ENCODE results near the gene EIF2AK2. TPM values are rescaled to one million over a fixed set of nuclear protein-coding genes. Genes with fewer than 3 reads are reported as not detected.
"Not testable (repeated sequence)": the region's sequence is repeated elsewhere in the genome, so short reads cannot be mapped to it uniquely, and the experiment has no call there.

Gene EIF2AK2
- 10 to 100 TPM; 21.7 to 37.5 (median 31.3) TPM for total RNA-seq
- total RNA-seq (2013): 26.5 TPM
- 45.2 to 723 (median 80.7) reads per million in 29 experiments for total RNA-seq

DNA sequence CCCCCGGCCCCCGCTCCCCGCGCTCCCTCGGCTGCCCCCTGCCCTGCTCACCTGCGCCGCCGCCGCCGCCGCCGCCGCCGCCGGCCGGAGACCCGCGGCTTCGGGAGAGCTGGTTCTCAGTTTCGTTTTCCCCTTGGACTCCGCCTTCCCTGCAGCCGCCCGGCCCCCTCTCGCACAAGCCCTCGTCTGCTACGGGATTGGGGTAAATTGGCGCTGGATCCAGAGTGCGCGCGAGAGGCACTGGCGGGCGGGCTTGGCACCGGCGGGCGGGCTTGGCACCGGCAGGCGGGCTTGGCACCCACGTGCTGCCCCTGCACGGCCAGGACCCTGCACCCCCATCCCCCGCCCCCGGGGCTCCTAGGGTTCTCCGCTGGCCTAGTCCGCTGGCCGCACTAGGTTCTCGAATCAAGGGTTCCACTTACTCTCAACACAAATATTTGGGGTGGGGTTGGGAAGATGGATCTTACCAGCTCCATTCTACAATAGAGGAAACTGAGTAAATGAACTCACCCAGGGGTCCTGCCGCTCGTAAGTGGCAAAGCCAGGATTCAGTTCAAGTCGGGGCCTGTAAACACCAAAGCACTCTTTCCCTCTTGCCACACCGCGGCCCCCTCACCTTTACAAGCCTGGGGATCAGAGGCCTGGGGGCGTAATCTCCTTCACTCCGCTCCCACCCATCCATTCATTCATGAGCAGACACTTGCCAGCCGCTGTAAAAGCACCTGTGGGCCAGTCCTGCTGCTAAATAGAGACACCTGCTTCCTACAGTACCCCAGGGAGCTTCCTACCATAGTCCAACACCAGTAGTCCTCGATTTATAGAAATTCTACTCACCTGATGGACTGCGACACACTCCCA lies at the start of gene EIF2AK2:
TSS of gene EIF2AK2 (minus strand) at position 124 of the 858 bp plus-strand sequence. CDS start 9,174 bp downstream, outside the sequence.
- Histone ChIP-seq H3K4me3 (ENCODE audit: control insufficient read depth in 1 of 2, extremely low read depth in 1 of 2, low read length in 1 of 2) (peak within 1 kb of the TSS; percentile 78 to 94), H3K27ac (ENCODE audit: low read length) (peak within 1 kb of the TSS; percentile 69), H3K4me1 (ENCODE audit: control insufficient read depth in 1 of 2, extremely low read depth in 1 of 2, insufficient read depth in 2 of 2, low read length in 2 of 2) (peaks cover 8 to 30% of the 10 kb centered on the region in 2 experiments), H3K36me3 (ENCODE audit: control insufficient read depth in 2 of 2, extremely low read depth in 1 of 2, insufficient read depth in 1 of 2, low read length in 1 of 2) (peaks cover 0 to 2% of the 10 kb centered on the region in 2 donors), H3K27me3 (replicated peaks in 1 of 2; ENCODE audit: control insufficient read depth in 2 of 2, extremely low read depth in 1 of 2, insufficient read depth in 2 of 2, low read length in 1 of 2) (no peaks in the 10 kb centered on the region), H3K9me3 (no peaks in the 10 kb centered on the region)
- Mint-ChIP-seq H3K36me3 (peaks cover 20% of the 10 kb centered on the region), H3K4me3 (peak within 1 kb of the TSS; percentile 88 to 95 (median 93)), H3K9me3 (peaks cover 0 to 3% (median 2%) of the 10 kb centered on the region in 3 donors), H3K27me3 (no peaks in the 10 kb centered on the region), H3K27ac (peak within 1 kb of the TSS; percentile 91 to 93), H3K4me1 (peaks cover 48 to 67% (median 52%) of the 10 kb centered on the region in 3 donors)
- CTCF ChIA-PET: interaction anchor here (0.6 to 1.5 kb wide), 3 partner anchors 11 to 118 kb away, joined by 3 to 4 read pairs (median 4); no protein-coding TSS in a partner anchor
- peak; percentile 92 to 98 (median 94) for ATAC-seq (replicated peaks in 1 of 4)
- POLR2A ChIA-PET: interaction anchor here (0.5 to 0.7 kb wide), 7 partner anchors 12 to 1594 kb away, joined by 3 to 5 read pairs (median 3); no protein-coding TSS in a partner anchor
- 2% methylated on average over 35 of the region's 55 CpGs for WGBS (ENCODE audit: insufficient coverage)
- DNase-seq: peak; percentile 63 to 88 (median 80)

- POLR2A ChIA-PET: no interaction called here
- no peaks in the 10 kb centered on the region for H3K27me3 Mint-ChIP-seq
- 100% methylated on average over 3 of the region's 5 CpGs for WGBS (ENCODE audit: insufficient coverage)
- peaks cover 24 to 44% (median 25%) of the 10 kb centered on the region in 3 donors for H3K9me3 Mint-ChIP-seq
- CTCF ChIA-PET: no interaction called here
- no peak overlapping the region for H3K4me3 ChIP-seq (ENCODE audit: control insufficient read depth in 1 of 2, extremely low read depth in 1 of 2, low read length in 1 of 2)
- H3K4me1 ChIP-seq (ENCODE audit: control insufficient read depth in 1 of 2, extremely low read depth in 1 of 2, insufficient read depth in 2 of 2, low read length in 2 of 2): no peaks in the 10 kb centered on the region
- ATAC-seq (replicated peaks in 1 of 4) (no peak), DNase-seq (no peak)
- no peak overlapping the region for H3K27ac Mint-ChIP-seq
- H3K36me3 ChIP-seq (ENCODE audit: control insufficient read depth in 2 of 2, extremely low read depth in 1 of 2, insufficient read depth in 1 of 2, low read length in 1 of 2): peaks cover 6 to 78% of the 10 kb centered on the region in 2 donors
- no peaks in the 10 kb centered on the region for H3K27me3 ChIP-seq (replicated peaks in 1 of 2; ENCODE audit: control insufficient read depth in 2 of 2, extremely low read depth in 1 of 2, insufficient read depth in 2 of 2, low read length in 1 of 2)
- H3K36me3 Mint-ChIP-seq: peaks cover 91% of the 10 kb centered on the region
- H3K4me3 Mint-ChIP-seq: no peak overlapping the region
- no peak overlapping the region for H3K27ac ChIP-seq (ENCODE audit: low read length)
- peaks cover 27 to 39% (median 32%) of the 10 kb centered on the region in 3 donors for H3K4me1 Mint-ChIP-seq
- H3K9me3 ChIP-seq: peaks cover 3% of the 10 kb centered on the region
These were observed 49.0 kb upstream of the EIF2AK2 start for GRCh38 chr2:37205689-37206341.

- ATAC-seq (replicated peaks in 1 of 4); H3K9me3 ChIP-seq; CTCF ChIA-PET; H3K27me3 Mint-ChIP-seq; H3K27ac Mint-ChIP-seq; H3K4me1 ChIP-seq (ENCODE audit: control insufficient read depth in 1 of 2, extremely low read depth in 1 of 2, insufficient read depth in 2 of 2, low read length in 2 of 2); H3K27me3 ChIP-seq (replicated peaks in 1 of 2; ENCODE audit: control insufficient read depth in 2 of 2, extremely low read depth in 1 of 2, insufficient read depth in 2 of 2, low read length in 1 of 2); POLR2A ChIA-PET; H3K27ac ChIP-seq (ENCODE audit: low read length); H3K4me3 ChIP-seq (ENCODE audit: control insufficient read depth in 1 of 2, extremely low read depth in 1 of 2, low read length in 1 of 2); H3K4me3 Mint-ChIP-seq; DNase-seq: not testable (repeated sequence)
- WGBS (ENCODE audit: insufficient coverage): 100% methylated on average over 4 of the region's 8 CpGs
- H3K4me1 Mint-ChIP-seq: peaks cover 32 to 44% (median 35%) of the 10 kb centered on the region in 3 donors
- peaks cover 87% of the 10 kb centered on the region for H3K36me3 Mint-ChIP-seq
- peaks cover 24 to 44% (median 25%) of the 10 kb centered on the region in 3 donors for H3K9me3 Mint-ChIP-seq
- peaks cover 6 to 74% of the 10 kb centered on the region in 2 donors for H3K36me3 ChIP-seq (ENCODE audit: control insufficient read depth in 2 of 2, extremely low read depth in 1 of 2, insufficient read depth in 1 of 2, low read length in 1 of 2)
These were observed 48.4 kb upstream of the EIF2AK2 start for GRCh38 chr2:37205071-37205661.

GRCh38 chr2:37203708-37204107 lies 46.9 kb upstream of the EIF2AK2 start:
- Histone ChIP-seq H3K4me1 (ENCODE audit: control insufficient read depth in 1 of 2, extremely low read depth in 1 of 2, insufficient read depth in 2 of 2, low read length in 2 of 2) (peaks cover 0 to 7% of the 10 kb centered on the region in 2 experiments), H3K4me3 (ENCODE audit: control insufficient read depth in 1 of 2, extremely low read depth in 1 of 2, low read length in 1 of 2) (no peak overlapping the region), H3K27me3 (replicated peaks in 1 of 2; ENCODE audit: control insufficient read depth in 2 of 2, extremely low read depth in 1 of 2, insufficient read depth in 2 of 2, low read length in 1 of 2) (no peaks in the 10 kb centered on the region), H3K36me3 (ENCODE audit: control insufficient read depth in 2 of 2, extremely low read depth in 1 of 2, insufficient read depth in 1 of 2, low read length in 1 of 2) (peaks cover 6 to 66% of the 10 kb centered on the region in 2 donors), H3K27ac (ENCODE audit: low read length) (no peak overlapping the region), H3K9me3 (peaks cover 3% of the 10 kb centered on the region)
- WGBS (ENCODE audit: insufficient coverage): no CpG with 5 or more reads among the region's 2 CpGs
- ChIA-PET POLR2A (interaction anchor here in 1 of 2 donors (1.4 kb wide), 1 partner anchor 10 kb away, joined by 3 read pairs; no protein-coding TSS in a partner anchor), CTCF (no interaction called here)
- DNase-seq (no peak), ATAC-seq (replicated peaks in 1 of 4) (no peak)
- peaks cover 78% of the 10 kb centered on the region for H3K36me3 Mint-ChIP-seq
- peaks cover 15 to 30% (median 21%) of the 10 kb centered on the region in 3 donors for H3K9me3 Mint-ChIP-seq
- H3K4me1 Mint-ChIP-seq: peaks cover 41 to 55% (median 44%) of the 10 kb centered on the region in 3 donors
- no peak overlapping the region for H3K27ac Mint-ChIP-seq
- no peak overlapping the region for H3K4me3 Mint-ChIP-seq
- H3K27me3 Mint-ChIP-seq: no peaks in the 10 kb centered on the region

GRCh38 chr2:37201766-37202165 lies 45.0 kb upstream of the EIF2AK2 start:
- Histone ChIP-seq H3K27ac (ENCODE audit: low read length) (no peak overlapping the region), H3K4me1 (ENCODE audit: control insufficient read depth in 1 of 2, extremely low read depth in 1 of 2, insufficient read depth in 2 of 2, low read length in 2 of 2) (peaks cover 4 to 21% of the 10 kb centered on the region in 2 experiments), H3K4me3 (ENCODE audit: control insufficient read depth in 1 of 2, extremely low read depth in 1 of 2, low read length in 1 of 2) (no peak overlapping the region), H3K9me3 (no peaks in the 10 kb centered on the region), H3K36me3 (ENCODE audit: control insufficient read depth in 2 of 2, extremely low read depth in 1 of 2, insufficient read depth in 1 of 2, low read length in 1 of 2) (peaks cover 6 to 49% of the 10 kb centered on the region in 2 donors), H3K27me3 (replicated peaks in 1 of 2; ENCODE audit: control insufficient read depth in 2 of 2, extremely low read depth in 1 of 2, insufficient read depth in 2 of 2, low read length in 1 of 2) (no peaks in the 10 kb centered on the region)
- POLR2A ChIA-PET: interaction anchor here in 1 of 2 donors (0.6 kb wide), 1 partner anchor 8 kb away, joined by 3 read pairs; no protein-coding TSS in a partner anchor
- Mint-ChIP-seq H3K27ac (peak overlapping the region; percentile 24 to 75), H3K4me1 (peaks cover 39 to 59% (median 45%) of the 10 kb centered on the region in 3 donors), H3K9me3 (peaks cover 4 to 13% (median 10%) of the 10 kb centered on the region in 3 donors), H3K4me3 (no peak overlapping the region), H3K27me3 (no peaks in the 10 kb centered on the region), H3K36me3 (peaks cover 59% of the 10 kb centered on the region)
- WGBS (ENCODE audit: insufficient coverage): no CpG with 5 or more reads among the region's 1 CpG
- DNase-seq: peak in 11 of 35 experiments; percentile 3 to 43 (median 10)
- CTCF ChIA-PET: no interaction called here
- peak in 3 of 4 experiments; percentile 53 to 73 (median 59) for ATAC-seq (replicated peaks in 1 of 4)

Measured in T-cell (primary cell).